GM18520 (cell line): ENCODE measurements around the gene ZNF444.
"Not testable (repeated sequence)": the region's sequence is repeated elsewhere in the genome, so short reads cannot be mapped to it uniquely, and the experiment has no call there.

Experiments used
- ATAC-seq: cut with Tn5 transposase; IDR thresholded peaks from one replicate; pipeline ENCODE4 v1.9.1; 2021; ENCODE audit not compliant: unreplicated experiment

ZNF444 gene

DNA sequence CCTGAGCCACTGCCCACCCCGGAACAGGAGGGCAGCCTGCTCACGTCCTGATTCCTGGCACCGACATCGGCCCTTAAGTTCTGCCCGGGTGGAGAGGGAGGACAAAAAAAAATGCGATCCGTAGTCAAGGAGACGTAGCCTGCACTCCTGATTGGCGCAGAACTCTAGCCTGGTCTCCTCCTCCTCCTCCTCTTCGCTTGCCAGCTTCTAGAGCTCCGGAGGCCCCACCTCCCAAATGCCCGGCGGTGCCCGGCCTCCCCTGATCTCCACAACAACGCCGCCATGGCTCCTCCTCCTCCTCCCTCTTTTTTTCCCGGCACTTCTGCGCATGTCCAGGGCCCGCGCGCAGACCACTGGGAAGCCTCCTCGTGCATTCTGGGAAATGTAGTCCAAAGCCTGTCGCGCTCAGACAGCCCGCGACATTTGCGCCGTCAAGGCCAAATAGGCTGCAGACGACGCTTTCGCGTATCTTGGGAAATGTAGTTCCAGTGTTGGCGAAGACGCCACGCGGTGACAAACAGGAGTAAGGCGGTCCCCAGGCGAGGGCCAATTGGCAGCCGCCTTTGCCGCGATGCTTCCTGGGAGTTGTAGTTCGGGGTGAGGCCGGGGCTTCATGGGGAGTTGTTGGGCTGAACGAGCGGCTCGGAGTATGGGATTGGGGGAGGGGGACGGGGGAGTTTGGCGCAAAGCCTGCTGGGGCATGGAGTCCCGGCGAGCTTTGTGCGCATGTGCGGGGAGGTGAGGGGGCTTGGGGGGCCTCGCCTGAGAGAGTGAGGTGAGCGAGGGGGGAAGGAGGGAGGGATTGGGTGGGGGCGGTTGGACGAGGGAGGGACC lies at the start of gene ZNF444:
Gene ZNF444 (plus strand): TSS at position 705 of the 834 bp plus-strand sequence. CDS start 5,625 bp downstream, outside the sequence.
- peak; percentile 91 for ATAC-seq

DNA sequence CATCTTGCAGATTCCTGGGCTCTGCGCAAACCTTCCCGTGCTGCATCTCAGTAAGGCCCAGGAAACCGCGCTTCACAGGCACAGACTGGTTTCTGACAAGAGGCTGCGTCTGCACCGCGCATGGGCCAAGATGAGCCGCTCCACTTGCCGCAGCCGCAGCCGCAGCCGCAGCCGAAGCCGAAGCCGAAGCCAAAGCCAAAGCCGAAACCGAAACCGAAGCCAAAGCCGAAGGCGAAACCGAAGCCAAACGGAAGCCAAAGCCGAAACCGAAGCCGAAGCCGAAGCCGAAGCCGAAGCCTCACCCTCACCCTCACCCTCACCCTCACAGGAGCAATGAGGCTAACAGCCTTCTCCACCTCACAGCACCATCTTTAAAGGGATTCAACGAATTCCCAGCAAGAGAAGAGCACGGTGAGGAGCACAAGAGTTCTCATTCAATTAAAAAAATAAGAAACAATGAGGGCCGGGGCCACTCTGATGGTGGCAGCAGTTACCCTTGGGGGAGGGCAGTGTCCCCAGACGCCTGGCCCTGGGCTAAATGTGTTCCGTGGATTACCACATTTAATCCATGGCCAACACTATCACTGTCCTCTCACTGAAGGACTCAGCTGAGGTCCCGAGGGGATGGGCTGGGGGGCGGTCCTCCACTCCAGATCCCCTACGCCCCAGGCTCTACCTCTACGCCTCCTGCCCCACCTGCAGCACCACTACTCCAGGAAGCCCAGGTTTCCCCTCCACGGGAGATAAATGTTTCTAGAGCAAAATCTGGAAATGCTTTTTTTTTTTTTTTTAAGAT lies 49.1 kb upstream of the ZNF444 start:
- no peak for ATAC-seq

DNA sequence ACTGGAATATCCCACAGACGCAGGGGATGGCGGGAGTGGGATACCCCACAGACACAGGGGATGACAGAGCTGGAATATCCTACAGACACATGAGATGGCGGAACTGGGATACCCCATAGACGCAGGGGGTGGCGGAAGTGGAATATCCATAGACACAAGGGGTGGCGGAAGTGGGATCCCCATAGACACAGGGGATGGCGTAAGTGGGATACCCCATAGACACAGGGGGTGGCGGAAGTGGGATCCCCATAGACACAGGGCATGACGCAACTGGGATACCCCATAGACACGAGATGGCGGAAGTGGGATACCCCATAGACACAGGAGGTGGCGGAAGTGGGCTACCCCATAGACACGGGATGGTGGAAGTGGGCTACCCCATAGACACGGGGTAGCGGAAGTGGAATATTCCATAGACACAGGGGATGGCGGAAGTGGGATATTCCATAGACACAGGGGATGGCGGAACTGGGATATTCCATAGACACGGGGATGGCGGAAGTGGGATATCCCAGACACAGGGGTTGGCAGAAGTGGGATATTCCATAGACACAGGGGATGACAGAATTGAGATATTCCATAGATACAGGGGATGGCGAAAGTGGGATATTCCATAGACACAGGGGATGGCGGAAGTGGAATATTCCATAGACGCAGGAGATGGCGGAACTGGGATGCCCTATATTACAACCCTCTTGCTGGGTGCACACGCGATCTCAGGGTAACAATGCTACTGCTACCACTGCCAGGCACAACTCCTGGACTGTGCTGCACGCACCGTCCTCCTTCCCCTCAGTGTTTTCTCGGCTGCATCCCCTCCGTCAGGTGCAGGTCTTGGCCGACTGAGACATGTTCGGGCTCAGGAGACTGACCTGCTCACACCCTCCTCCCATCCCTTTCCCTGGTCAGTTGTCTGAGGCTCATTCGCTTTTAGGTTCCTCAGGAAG lies 48.1 kb upstream of the ZNF444 start:
- ATAC-seq, result no peak

DNA sequence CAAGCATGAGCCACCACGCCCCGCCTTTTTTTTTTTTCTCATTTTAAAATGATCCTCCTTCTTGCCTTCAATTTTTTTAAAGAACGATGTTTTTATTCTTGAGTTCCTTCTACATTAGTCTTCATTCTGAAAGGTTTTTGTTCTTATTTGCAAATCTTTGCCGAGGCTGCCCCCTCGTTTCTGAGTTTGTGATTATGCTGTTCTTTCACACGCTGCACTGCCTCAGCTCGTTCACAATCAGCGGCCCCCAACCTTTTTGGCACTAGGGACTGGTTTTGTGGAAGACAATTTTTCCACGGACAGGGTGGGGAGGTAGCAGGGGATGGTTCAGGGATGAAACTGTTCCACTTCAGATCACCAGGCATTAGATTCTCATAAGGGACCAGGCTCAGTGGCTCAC lies 46.6 kb upstream of the ZNF444 start:
- no peak for ATAC-seq

DNA sequence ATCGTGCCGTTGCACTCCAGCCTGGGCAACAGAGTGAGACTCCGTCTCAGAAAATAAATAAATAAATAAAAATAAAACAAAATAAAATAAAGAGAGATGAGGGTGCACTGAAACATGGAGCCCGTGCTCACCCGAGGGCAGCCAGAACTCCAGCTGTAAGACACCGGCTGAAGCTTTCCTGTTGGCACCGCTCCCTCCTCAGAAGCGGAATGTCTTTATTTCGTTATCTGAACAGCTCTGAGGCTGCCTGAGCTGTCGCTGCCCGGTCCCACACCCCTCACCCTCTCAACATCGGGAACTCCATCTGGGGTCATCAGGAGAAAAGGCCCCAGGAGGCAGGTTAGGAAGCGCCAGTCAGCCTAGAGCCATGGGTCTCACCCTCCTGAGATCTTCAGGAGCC lies 44.4 kb upstream of the ZNF444 start:
- no peak for ATAC-seq

DNA sequence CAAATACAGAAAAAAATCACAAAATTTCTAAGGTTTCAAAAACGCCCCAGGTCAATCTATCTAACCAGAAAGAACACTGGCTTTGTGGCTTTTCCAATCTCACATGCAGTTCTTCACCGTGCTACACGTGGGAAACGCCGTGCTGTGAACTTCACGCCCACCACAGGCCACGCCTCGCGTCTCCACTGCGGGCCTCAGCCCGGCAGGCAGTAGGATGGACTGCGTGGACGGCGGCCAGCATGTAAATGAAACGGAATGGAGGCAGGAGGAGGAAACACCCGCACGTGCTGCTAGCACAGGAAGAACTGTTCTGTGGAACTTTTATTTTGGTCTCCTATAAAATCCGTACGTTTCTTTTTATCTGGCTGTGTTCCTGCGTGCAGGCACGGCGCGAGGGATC lies 43.8 kb upstream of the ZNF444 start:
- ATAC-seq, result no peak

DNA sequence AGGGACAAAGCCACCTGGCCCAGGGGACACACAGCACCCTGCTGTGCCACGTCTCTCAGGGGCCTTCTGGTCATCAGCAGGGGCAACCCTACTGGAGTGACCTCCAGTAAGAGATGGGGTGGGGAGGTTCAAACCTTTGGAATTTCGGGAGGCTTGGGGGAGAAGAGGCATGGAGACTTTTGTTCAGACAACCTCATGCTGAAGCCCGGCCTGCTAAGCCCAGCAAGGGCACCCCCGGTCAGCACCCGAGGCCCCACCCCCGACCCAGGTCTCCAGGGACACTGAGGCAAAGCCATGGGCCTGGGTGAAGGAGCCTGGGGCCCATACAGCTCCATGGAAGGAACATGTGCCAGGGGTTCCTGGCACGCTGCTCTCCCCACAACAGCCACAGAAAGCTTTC lies 43.3 kb upstream of the ZNF444 start:
- no peak for ATAC-seq

DNA sequence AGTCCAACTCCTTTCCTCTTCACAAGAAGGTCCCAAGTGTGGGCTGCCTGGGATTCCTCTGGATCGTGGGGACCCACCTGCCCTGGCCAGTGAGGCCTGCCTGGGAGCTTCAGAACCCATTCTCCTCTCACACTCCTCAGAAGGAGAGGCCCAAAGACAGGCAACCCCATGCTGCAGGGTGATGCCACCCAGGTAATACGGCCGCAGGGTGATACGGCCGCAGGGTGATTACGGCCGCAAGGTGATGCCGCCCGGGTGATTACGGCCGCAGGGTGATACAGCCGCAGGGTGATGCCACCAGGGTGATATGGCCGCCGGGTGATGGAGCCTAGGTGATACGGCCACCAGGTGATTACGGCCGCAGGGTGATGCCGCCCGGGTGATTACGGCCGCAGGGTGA lies 42.9 kb upstream of the ZNF444 start:
- not testable (repeated sequence) for ATAC-seq

DNA sequence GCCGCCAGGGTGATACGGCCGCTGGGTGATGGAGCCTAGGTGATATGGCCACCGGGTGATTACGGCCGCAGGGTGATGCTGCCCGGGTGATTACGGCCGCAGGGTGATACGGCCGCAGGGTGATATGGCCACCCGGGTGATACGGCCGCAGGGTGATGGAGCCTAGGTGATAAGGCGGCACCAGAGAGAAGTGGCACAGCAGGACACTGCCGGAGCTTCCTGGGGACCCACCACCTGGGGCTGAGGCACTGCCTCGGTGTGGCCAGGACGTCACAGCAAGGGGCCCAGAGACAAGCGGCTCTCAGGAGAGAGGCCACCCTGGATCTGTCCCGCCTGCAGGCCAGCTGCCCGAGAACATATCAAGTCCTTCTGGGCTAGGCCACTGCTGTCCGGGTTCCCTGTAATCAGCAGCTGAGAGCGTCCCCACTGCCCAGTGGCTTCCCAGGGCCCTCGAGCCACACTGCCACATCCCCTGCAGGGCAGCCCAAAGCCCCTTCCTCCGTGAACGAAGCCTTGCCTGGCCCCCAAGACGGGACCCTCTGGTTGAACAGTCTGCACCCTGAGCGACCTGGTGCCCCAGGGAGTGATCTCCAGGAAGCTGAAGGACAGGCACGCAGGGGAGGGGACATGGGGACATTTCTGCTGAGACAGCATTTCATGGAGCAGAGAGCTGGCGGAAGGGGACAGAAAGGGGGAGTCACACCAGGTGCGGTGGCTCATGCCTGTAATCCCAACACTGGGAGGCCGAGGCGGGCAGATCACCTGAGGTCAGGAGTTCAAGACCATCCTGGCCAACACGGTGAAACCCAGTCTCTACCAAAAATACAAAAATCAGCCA lies 42.1 kb upstream of the ZNF444 start:
- no peak for ATAC-seq

DNA sequence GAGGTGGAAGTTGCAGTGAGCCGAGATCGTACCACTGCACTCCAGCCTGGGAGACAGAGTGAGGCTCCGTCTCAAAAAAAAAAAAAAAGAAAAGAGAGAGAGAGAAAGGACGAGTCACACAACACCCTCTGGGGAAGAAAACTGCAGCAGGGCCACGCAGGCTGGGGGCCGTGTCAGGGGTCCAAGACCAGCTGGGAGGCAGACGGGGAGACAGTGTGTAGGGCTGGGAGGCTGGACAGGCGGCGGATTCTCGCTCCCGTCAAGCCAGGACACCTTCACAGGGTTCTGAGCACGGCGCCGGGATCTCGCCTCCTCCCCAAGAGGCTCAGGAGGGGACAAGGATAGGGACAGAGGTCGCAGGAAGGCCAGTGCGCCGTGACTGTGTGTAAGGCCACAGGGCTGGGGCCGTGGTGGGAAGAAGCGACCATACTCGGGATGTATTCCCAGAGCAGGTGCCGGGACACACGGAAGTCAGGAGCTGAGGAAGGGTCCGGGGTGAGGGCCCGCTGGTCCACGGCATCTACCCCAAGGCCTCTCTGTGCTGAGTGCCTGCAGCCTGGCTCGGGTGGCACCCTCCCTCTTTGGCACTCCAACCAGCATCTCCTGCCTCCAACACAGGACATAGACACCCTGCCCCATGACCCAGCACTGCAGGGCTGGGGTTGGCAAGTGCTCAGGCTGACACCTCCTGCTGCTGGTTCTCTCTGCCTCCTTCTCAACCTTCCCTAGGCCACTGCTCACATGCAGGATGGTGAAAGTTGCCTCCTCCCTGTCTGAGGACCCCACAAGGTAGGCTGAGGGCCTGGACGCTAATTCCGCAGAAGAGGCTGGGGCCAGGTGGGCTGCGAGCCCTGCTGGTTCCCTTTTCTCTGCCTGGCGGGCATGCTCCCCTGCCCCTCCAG lies 41.2 kb upstream of the ZNF444 start:
- no peak for ATAC-seq

DNA sequence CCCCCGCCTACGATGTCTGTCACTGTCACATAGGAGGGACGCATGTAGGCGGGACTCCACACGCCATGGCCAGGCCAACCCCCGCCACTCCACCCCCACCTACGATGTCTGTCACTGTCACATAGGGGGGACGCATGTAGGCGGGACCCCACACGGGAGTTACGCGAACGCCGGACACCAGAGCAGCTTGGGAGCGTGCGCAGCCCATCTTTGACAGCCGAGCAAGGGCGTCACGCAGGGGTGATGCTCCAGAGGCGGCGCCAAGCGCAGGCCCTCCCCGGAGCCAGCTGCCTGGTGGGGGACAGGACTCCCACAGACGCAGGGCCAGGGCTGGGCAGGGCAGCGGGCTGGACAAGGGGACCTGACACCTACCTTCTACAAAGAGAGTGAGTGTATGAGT lies 40.0 kb upstream of the ZNF444 start:
- ATAC-seq, result no peak

DNA sequence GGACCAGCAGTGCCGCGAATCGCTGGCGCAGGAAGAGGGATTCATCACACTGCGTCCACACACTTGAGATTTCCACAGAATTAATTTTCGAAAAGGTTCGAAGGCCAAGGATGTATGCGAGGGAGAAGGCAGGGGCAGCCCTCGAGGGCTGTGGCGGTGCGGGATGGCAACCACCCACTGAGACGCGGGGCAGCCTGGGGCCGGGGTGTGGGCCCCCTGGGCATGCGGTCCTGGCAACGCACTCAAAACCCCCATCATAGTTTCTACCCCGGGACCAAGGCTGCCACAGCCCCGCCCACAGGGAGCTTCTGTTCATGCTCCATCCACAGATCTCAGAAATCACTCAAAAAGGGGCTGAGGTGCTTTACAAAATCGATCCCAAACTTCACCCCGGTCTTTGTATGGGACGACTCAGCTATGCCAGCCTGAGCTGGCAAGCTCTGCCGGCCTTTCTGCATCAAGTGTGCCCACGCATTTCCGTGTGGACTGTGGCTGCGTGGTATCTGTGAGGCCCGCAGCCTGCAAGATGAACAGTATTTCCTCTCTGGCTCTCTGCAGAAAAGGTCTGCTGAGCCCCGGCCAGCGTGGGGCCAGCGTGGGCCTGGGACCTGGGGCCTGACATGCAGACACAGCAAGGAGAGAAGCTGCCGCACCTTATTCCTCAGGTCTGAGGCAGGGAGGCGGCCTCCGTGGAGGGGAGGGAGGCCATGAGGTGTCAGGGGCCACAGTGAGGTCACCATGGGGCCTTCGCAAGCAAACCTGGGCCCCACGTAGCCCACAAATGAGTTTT lies 39.1 kb upstream of the ZNF444 start:
- ATAC-seq, result no peak

DNA sequence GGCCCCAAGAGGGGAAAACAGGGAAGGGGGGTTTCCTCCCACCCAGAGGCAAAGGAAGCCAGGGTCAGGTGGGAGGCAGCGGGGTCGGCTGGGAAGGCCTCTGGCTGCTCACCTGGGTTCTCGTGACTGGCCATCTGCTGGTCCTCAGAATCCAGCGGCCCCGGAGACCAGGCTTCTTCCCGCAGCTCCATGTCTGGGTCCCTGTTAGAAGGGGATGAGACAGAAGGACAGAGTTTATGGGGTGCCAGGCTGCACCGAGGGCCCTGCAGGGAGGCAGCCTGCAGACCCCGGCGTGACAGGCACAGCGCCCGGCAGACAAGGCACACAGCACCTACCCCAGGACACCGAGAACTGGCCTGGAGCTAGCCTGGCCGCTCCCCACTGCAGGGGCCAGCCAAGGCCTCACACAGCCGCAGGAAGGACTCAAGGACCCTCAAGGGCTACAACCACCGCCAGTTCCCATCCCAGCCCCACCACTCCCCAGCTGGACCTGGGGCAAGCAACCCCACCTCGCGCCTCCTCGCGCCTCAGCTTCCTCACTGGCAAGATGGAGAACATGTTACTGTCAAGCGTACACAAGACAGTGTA lies 38.0 kb upstream of the ZNF444 start:
- ATAC-seq, result no peak

DNA sequence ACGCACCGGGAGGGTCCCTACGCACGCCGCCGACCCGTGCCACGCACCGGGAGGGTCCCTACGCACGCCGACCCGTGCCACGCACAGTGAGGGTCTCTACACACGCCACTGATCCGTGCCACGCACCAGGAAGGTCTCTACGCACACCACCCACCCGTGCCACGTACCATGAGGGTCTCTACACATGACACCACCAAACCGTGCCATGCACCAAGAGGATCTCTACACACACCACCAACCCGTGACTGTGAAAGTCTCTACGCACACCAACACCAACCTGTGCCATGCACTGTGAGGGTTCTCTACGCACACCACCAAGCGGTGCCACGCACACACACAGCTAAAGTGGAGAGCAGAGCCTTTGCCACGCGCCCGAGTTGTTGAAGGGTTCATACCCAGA lies 36.7 kb upstream of the ZNF444 start:
- ATAC-seq, result no peak

DNA sequence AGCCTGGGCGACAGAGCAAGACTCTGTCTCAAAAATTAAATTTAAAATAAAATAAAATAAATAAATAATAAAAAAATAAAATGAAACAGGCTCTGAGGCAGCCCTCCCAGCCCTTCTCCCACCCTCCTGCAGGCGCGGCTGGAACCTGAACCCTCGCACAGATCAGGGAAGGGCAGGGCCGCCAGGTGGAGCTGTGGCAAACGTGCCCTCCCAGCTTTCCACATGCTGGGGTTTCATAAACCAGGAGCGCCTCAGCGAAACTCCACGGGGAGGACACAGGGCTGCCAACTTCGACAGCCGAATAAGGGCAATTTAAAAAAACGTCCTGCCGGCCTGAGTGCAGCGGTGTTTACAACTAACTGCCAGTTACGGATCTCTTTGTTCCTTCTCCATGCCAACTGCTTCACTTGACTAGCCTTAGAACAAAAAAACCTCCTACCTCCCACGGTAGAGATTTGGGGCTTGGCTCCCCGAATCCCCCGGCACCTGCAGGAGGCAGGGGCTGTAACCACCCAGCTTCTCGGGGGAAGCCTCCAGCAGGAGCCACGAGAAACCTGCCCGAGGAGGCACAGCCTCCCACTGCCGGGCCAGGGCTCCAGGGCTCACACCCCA lies 35.9 kb upstream of the ZNF444 start:
- ATAC-seq, result no peak

DNA sequence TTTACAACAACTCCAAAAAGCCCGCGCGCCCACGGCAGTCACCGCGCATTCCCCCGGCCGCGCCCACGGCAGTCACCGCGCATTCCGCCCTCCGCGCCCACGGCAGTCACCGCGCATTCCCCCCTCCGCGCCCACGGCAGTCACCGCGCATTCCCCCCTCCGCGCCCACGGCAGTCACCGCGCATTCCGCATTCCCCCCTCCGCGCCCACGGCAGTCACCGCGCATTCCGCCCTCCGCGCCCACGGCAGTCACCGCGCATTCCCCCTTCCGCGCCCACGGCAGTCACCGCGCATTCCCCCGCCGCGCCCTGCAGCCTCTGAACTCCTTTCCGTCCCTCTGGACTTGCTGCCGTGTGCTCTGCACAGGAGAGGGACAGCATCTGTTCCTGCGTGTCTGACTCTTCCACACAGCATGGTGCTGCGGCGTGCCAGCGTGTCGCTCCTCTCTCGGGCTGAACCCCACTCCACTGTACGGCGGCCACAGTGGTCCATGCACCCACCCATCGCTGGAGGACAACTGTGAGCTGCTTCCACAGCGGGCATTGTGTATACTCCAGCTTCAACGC lies 35.2 kb upstream of the ZNF444 start:
- ATAC-seq, result not testable (repeated sequence)

DNA sequence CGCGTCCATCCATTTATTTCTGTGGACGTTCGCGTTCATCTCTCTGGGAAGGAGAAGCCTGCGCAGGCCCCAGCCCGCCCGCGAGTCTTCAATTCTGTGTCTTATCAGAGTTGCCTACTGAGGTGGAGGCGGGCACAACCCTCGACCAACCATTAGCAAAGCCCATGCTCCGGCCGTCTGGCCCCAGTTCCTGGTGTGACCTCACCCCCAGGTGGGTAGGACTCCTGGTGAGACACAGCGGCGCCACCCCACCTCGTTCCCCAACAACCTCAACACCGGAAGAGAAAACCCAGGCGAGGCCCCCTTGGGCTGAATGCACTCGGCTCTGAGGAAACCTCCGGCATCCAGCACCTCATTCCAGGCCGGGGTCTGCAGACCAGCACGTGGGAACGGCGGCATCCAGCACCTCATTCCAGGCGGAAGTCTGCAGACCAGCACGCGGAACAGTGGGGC lies 34.7 kb upstream of the ZNF444 start:
- no peak for ATAC-seq
